Fibroblast of villous mesenchyme (primary cell): ENCODE measurements around the gene RIOK3. TPM values are rescaled to one million over a fixed set of nuclear protein-coding genes. Genes with fewer than 3 reads are reported as not detected.

Experiments
- DNase-seq: peaks from one replicate; pipeline ENCODE4 v3.0.0-alpha.2; 2010; ENCODE audit warnings: low read depth
- H3K4me3 ChIP-seq: 2 replicates; pipeline ENCODE4 v1.5.1; 2011; ENCODE audit warnings: low read depth, mild to moderate bottlenecking, low read length
- CTCF ChIP-seq: IDR thresholded peaks from 2 replicates; pipeline ENCODE4 v1.5.1; 2012; ENCODE audit warnings: low read depth, mild to moderate bottlenecking, low read length; ENCODE audit not compliant: insufficient read depth
- total RNA-seq: library from RNA; depleted of rRNA; stranded (reverse); fragments of >200 nt; gene quantifications from 2 replicates; pipeline ENCODE4 v1.2.3, GENCODE V29; 2012

The RIOK3 gene
- 63.5 and 71.2 TPM in 2 replicates for total RNA-seq

- TF ChIP-seq CTCF = no peak
- DNase-seq = peak; percentile 96
- H3K4me3 ChIP-seq = peak within 1 kb of the TSS; percentile 100
These were observed at the start of gene RIOK3 for GRCh38 chr18:23452728-23453679. Gene RIOK3, plus strand, starts transcription at chr18:23453287. Its CDS starts 153 bp downstream, at chr18:23453440.

GRCh38 chr18:23403310-23403709 lies 49.8 kb upstream of the RIOK3 start:
- no peak for TF ChIP-seq CTCF
- no peak overlapping the region for H3K4me3 ChIP-seq
- no peak for DNase-seq

- no peak overlapping the region for H3K4me3 ChIP-seq
- no peak for TF ChIP-seq CTCF
- DNase-seq = no peak
These were observed 47.5 kb upstream of the RIOK3 start for GRCh38 chr18:23405636-23406035.

GRCh38 chr18:23406271-23406787 lies 46.8 kb upstream of the RIOK3 start:
- TF ChIP-seq CTCF = no peak
- peak; percentile 72 for DNase-seq
- H3K4me3 ChIP-seq = no peak overlapping the region

- H3K4me3 ChIP-seq = no peak overlapping the region
- TF ChIP-seq CTCF = no peak
- DNase-seq = no peak
These were observed 40.6 kb upstream of the RIOK3 start for GRCh38 chr18:23412351-23412964.

GRCh38 chr18:23415515-23415914 lies 37.6 kb upstream of the RIOK3 start:
- no peak overlapping the region for H3K4me3 ChIP-seq
- DNase-seq = no peak
- no peak for TF ChIP-seq CTCF
